ENCODE results near the gene PALD1.

PALD1 gene

DNA sequence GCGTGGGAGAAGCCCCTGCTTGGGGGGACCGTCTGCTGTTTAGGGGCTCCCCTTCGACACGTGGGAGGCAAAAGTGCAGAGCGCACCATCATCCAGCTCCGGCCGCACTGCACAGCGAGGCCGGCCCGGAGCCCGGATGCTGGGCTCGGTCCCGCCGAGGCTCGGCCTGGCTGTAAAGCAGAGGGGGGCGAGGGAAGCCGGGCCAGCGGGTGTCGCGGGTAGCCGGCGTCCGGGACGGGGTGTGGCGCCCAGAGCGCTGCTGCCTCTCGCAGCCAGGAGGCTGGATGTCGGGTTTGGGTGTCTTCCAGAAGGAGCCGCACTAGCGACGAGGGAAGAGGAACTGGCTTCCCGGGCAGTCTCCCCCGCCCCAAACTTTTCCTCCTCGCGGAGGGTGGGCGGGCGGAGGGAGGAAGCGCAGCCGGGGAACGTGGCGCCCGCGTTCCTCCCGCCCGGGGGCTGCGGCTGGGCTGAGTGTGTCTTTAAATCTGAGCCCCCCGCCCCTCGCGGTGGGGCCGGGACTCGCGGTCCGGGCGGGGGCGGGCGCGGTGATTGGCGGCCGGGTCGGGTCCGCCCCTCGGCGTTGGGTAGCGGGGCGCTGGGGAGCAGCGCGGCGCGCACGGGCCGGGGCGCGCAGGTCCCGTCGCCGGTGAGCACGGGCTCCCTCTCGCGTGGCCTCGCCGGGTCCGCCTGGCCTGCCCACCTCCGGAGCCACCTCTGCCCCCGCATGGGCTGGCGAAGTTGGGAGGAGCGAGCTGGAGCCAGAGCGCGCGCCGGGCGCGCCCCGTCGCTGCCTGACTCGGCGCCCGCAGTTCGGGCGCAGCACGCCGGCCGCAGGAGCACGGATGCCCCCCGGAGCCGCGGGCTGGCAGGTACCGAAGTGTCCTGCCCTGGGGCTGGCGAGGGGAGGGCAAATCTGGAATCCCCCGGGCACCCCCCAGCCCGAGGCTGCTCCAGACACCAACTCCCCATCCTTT lies at the start of gene PALD1:
Gene PALD1 (plus strand): TSS at position 577 of the 974 bp plus-strand sequence. CDS start 47,185 bp downstream, outside the sequence.
- FAIRE-seq = peak; percentile 68
- peak; percentile 64 for DNase-seq (ENCODE audit: insufficient read length, low spot score)

DNA sequence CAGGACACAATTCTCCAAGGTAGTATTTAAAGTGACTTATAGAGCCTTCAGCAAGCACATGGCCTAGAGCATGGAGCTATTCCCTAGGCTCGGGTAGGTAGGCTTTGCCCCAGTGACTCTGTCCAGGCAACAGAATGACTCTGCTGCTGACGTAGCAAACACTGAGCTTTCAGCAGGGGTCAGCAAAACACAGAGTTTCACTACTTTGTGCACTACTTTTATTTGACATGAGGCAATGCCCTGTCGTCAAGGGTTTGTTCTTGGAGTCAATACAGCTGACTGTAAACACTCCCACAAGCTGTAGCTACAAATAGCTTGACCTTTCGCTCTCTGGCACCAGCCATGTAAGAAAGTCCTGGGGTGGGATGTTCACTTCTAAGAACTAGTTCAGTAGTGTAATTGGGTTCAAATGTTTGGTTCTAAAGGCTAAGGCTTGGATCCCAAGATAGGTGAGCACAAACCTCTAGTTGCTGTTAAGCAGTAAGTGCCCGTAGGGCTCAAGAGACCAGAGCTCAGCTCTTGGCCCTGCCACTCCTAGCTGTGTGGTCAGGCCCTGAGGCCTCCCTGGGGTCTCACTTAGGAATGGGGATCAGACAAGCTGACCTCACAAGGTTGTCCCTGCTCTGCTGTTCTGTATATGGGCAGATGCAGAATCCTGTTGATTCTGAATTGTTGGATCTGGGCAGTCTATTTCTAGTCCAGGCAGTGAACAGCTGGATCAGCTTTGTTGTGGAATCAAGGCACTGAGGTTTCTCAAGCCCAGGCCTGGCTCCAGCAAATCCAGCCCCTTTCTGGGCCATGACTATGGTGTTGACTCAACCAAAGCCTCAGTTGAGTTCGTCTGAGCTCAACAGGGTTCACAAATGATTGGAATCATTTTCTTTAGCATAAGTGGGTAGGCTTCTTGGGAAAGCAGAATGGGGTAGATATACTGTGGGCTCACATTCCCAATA lies 47.8 kb upstream of the PALD1 start:
- FAIRE-seq (no peak), DNase-seq (ENCODE audit: insufficient read length, low spot score) (no peak)

GRCh38 chr10:70432101-70432500 lies 46.5 kb upstream of the PALD1 start:
- FAIRE-seq = no peak
- DNase-seq (ENCODE audit: insufficient read length, low spot score) = no peak

- DNase-seq (ENCODE audit: insufficient read length, low spot score) = no peak
- FAIRE-seq = no peak
These were observed 45.9 kb upstream of the PALD1 start for GRCh38 chr10:70432561-70433263.

DNA sequence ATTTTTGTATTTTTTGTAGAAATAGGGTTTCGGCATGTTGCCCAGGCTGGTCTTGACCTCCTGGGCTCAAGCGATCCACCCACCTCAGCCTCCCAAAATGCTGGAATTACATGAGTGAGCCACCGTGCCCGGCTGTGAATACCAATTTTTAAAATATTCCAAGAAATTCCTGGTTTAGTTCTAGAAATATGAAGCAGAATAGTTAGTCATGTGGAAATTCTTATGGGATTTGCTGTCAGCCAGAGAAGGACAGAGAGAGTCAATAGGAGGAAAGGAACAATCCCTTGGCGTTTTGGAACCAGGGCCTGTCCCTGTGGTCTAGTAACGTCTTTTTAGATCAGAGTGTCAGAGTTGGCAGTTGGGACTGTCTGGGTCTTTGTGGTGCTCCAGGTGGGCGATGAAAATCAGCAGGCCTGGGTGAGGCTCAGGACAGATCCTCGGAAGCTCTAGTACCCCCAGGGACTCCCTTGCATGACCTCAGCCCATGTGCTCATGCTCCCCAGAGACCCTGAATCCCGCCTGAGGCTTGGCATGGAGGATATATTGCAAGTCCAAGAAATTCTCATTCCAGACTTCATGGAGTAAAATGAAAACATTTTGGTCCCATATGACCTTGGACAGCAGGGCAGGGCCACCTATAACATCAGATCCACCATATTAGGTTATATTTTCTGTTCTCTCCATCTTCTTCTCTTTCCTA lies 44.8 kb upstream of the PALD1 start:
- FAIRE-seq (no peak), DNase-seq (ENCODE audit: insufficient read length, low spot score) (no peak)

DNA sequence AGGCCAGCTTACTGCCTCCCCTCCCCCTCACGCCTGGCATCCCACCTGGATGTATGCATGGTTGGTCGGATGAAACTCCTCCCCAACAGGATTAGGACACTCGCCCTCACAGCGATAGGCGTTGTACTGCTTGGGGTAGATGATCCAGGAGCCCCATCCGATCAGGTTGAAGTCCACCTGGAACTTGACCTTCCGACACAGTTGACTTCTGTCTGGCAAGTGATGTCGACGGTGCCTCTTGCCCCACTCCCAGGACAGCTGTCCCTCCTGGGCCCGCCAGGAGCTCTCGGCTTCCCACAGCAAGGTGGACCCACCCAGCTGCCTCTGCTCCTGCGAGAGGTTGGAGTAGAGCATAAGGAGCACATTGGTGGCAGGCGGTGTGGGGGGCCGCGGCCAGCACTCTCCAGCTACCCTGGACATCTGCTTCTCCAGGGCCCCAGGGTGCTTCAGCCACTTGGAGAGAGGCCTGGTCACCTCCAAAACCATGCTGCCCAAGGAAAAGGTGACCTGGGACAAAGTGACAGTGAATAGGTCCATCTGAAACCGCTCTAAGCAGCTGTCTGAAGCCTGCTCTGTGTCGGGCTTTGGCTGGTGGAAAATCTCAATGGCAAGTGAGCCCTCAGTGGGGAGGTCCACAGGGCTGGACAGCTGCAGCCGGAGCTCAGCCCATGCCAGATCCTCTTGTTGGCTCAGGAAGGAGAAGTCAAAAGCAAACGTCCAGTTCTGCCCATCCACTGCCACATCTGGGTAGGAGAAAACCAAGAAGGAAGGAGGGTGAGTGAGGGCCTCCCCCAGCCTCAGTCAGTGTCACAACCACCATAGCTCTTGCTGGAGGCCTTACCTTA lies 43.1 kb upstream of the PALD1 start:
- no peak for DNase-seq (ENCODE audit: insufficient read length, low spot score)
- no peak for FAIRE-seq

GRCh38 chr10:70437721-70438120 lies 40.8 kb upstream of the PALD1 start:
- DNase-seq (ENCODE audit: insufficient read length, low spot score) (no peak), FAIRE-seq (no peak)

GRCh38 chr10:70440296-70441160 lies 38.0 kb upstream of the PALD1 start:
- no peak for DNase-seq (ENCODE audit: insufficient read length, low spot score)
- no peak for FAIRE-seq

DNA sequence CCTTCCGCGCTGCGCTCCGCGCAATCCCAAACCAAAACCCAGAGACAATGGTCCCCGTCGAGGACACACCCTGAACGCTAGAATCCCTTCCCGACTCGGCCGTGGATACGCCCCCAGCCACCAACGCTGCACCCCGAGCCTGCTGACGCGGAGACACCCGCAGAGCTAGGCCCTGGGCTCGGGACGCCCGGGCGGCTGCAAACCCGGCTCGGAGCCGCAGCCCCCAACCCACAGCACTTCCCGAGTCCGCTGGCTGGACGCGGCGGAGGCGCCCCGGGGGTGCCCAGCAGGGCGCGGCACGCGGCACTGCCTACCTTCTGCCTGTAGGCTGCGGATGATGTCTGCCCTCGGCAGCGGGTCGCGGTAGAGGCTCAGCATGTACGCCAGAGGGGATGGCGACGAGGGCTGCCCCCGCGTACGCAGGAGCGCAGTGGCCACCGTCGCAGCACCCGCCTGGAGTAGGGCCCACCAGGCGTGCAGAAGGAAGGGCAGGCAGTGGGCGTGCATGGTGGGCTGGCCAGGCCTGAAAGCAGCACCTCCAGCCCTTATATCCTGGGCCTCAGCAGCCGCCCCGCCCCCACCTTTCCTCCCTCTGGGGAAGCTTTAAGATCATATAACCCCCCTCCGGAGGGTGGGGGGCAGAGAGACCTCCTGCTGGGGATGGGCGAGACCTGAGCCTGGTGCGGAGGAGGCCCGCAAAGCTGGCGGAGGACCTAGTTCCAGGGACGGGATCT lies 37.2 kb upstream of the PALD1 start, which contains the start of gene NODAL:
Gene NODAL (minus strand): TSS at position 521 of the 734 bp plus-strand sequence. CDS start 14 bp downstream, at position 507.
- FAIRE-seq (no peak), DNase-seq (ENCODE audit: insufficient read length, low spot score) (no peak)

DNA sequence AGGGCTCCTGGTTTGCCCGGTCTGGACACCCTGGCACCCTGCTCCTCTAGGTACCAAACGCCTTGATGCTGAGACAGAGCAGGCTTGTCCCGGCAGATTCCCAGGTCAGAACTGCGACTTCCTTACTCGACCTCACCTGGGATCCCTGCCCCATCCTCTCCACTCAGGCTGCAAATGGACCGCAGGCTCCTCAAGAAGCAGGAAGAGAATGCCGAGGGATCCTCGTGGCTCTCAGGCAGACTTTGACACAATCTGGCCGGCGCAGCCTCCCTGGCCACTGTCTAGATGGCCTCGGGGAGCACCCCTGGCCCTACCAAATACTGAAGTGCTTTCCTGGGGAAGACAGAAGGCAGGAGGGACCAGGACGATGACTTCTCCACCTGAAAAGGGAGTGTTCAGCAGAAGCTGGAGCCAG lies 36.7 kb upstream of the PALD1 start:
- FAIRE-seq (no peak), DNase-seq (ENCODE audit: insufficient read length, low spot score) (no peak)

- DNase-seq (ENCODE audit: insufficient read length, low spot score) (no peak), FAIRE-seq (no peak)
These were observed 36.1 kb upstream of the PALD1 start for GRCh38 chr10:70442332-70442988.

DNA sequence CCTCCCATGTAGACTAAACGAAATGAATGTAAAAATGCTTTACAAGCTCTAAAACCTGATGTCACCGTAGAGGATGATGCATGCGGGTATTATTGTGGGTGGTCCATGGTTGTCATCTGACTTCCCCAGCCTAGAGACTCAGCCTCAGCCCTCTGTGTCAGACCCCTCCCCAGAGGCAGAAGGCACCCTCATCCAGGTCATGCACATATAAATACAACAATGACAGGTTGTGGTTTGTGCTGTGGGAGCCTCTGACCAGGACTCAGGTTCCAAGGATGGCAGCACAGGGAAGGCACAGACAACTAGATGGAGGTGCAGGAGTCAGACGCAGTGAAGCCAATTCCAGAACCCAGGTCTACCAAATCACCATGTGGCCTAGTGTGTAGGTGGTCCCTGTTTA lies 33.8 kb upstream of the PALD1 start:
- FAIRE-seq (no peak), DNase-seq (ENCODE audit: insufficient read length, low spot score) (no peak)

- DNase-seq (ENCODE audit: insufficient read length, low spot score) = no peak
- FAIRE-seq = no peak
These were observed 32.6 kb upstream of the PALD1 start for GRCh38 chr10:70445718-70446657.

DNA sequence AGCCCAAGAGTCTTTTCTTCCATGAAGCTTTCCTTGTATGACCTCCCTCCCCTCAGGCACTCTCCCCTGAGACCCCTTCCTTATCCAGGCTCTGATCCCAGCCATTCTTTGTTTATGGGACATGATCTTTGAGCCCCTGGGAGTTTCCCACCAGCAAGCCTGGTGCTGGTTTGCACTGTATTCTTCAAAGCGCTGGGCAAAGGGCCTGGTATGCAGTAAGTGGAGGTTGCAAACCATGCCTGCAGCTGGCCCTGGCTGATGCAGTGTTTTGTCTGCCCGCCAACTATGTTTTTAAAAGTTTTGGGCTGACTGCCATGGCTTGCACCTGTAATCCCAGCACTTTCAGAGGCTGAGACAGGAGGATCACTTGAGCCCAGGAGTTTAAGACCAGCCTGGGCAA lies 30.3 kb upstream of the PALD1 start:
- FAIRE-seq (no peak), DNase-seq (ENCODE audit: insufficient read length, low spot score) (no peak)

GRCh38 chr10:70455213-70455630 lies 23.3 kb upstream of the PALD1 start:
- DNase-seq (ENCODE audit: insufficient read length, low spot score) (no peak), FAIRE-seq (no peak)

GRCh38 chr10:70456164-70456563 lies 22.4 kb upstream of the PALD1 start:
- FAIRE-seq (no peak), DNase-seq (ENCODE audit: insufficient read length, low spot score) (no peak)

Measured in GM19239 (cell line).